BE2C (cell line): ENCODE data around the gene A4GALT.
A peak's percentile ranks its signal among the peaks of the same experiment; 100 is the strongest.

ENCODE experiments used
- DNase-seq: peaks from one replicate; pipeline ENCODE4 v3.0.0-alpha.2; 2020
- H3K27me3 ChIP-seq: fragments of 250-450 bp; sonication (Bioruptor Pico); 2 replicates; pipeline ENCODE4 v1.5.1; 2020; ENCODE audit warnings: mild to moderate bottlenecking
- H3K36me3 ChIP-seq: fragments of 250-450 bp; sonication (Bioruptor Pico); 2 replicates; pipeline ENCODE4 v1.5.1; 2020; ENCODE audit warnings: mild to moderate bottlenecking
- H3K4me1 ChIP-seq: fragments of 250-450 bp; sonication (Bioruptor Pico); 2 replicates; pipeline ENCODE4 v1.5.1; 2020
- H3K4me3 ChIP-seq: 2 replicates; pipeline ENCODE4 v1.5.1; 2011; ENCODE audit warnings: low read depth, low read length
- H3K9me3 ChIP-seq: fragments of 250-450 bp; sonication (Bioruptor Pico); 2 replicates; pipeline ENCODE4 v1.5.1; 2020
- TF ChIP-seq, protein P1 (sequence below): IDR thresholded peaks from 2 replicates; pipeline ENCODE4 v1.5.1; 2012; ENCODE audit warnings: mild to moderate bottlenecking, low read depth, low read length

A4GALT gene

DNA sequence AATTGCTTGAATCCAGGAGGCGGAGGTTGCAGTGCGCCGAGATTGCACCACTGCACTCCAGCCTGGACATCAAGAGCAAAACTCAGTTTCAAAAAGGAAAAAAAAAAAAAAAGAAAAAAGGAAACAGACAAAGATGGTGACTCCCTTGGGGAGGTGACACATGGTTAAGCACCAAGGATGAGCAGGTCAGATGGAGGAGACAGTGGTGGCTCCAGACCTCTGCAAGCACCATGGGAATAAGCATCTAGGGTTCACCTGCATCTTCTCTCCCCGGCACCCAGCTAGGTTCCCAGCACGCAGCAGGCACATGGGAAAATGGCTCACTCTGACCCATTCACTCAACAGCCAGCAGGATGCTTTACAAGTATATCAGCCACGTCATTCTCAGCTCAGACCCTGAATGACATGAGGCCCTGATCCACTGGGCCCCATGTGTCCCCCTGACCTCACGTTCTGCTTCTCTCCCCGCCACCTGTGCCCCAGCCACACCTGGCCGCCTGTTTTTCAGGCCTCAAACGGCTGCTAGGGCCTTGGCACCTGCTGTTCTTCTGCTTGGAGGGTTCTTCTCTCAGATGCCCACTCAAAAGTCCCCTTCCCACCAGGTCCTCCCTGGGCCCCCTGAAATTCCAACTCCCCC lies 24.2 kb downstream of the A4GALT start:
- H3K27me3 ChIP-seq = no peaks in the 10 kb centered on the region
- no peaks in the 10 kb centered on the region for H3K9me3 ChIP-seq
- TF ChIP-seq, protein P1, sequence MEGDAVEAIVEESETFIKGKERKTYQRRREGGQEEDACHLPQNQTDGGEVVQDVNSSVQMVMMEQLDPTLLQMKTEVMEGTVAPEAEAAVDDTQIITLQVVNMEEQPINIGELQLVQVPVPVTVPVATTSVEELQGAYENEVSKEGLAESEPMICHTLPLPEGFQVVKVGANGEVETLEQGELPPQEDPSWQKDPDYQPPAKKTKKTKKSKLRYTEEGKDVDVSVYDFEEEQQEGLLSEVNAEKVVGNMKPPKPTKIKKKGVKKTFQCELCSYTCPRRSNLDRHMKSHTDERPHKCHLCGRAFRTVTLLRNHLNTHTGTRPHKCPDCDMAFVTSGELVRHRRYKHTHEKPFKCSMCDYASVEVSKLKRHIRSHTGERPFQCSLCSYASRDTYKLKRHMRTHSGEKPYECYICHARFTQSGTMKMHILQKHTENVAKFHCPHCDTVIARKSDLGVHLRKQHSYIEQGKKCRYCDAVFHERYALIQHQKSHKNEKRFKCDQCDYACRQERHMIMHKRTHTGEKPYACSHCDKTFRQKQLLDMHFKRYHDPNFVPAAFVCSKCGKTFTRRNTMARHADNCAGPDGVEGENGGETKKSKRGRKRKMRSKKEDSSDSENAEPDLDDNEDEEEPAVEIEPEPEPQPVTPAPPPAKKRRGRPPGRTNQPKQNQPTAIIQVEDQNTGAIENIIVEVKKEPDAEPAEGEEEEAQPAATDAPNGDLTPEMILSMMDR = no peak
- no peaks in the 10 kb centered on the region for H3K4me1 ChIP-seq
- H3K4me3 ChIP-seq = no peak overlapping the region
- no peak for DNase-seq
- H3K36me3 ChIP-seq = no peaks in the 10 kb centered on the region

DNA sequence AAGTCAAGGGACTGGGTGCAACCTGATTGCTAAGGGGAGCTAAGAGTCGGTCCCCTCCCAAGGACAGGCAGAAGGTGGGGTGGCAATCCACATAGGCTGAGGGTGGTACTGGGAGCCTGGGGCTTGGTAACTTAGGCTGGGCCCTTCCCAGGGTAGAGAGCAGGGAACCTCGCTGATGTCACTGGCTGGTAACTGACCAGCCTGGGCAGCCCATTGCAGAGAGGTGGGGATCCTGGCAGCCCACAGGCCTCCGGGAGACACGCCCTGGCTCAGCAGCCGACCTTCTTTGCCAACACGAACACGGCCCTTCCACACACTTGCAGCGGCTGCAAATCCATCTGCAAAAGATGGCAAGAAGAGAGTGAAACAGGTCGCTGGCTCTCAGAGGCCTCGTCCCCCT lies 25.4 kb downstream of the A4GALT start:
- Histone ChIP-seq H3K36me3 (no peaks in the 10 kb centered on the region), H3K4me1 (no peaks in the 10 kb centered on the region), H3K9me3 (no peaks in the 10 kb centered on the region), H3K27me3 (no peaks in the 10 kb centered on the region), H3K4me3 (no peak overlapping the region)
- no peak for DNase-seq
- TF ChIP-seq, protein P1 = no peak

DNA sequence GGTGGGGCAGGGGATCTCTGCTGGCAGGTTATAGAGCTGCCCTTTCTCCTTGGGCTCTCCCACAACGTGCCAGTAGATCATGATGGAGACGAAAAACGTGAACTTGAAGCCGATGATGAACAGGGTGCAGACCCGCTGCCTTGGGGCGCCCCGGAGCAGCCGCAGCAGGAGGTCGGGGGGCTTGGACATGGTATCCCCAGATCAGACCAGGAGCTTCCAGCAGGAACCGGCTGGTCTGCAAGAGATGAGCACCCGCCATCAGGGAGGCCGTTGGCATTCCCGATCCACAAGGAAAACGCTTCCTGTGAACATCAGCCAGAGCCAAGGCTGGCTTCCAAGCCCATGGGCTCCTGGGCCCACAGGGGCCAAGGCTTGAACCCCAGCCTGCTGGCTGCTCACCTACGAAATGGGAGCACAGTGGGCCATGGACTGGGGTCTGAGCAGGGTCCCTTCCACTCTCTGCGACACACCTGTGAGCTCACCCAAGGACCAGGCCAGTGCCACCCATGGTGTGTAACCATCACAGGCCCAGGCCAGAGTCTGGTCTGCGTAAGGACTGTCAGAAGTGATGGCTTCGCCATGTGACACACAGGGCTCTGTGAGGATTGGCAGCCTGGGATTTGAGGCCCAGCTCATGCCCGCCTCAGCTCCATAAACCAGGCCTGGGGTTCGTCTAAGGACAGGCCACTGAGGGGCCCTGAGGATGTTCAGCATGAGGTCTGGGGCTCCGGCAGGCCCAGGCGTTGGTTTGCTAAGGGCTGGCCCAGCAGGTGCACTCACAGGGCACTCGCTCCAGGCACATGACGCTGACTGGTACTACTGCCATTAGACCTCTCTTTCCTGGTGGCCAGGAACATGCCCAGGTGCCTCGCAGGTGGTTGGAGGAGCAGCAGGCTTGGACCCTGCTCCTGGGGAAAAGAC lies 26.6 kb downstream of the A4GALT start:
- Histone ChIP-seq H3K4me1 (no peaks in the 10 kb centered on the region), H3K9me3 (no peaks in the 10 kb centered on the region), H3K4me3 (no peak overlapping the region), H3K27me3 (no peaks in the 10 kb centered on the region), H3K36me3 (no peaks in the 10 kb centered on the region)
- peak; percentile 42 for DNase-seq
- TF ChIP-seq, protein P1 = no peak

DNA sequence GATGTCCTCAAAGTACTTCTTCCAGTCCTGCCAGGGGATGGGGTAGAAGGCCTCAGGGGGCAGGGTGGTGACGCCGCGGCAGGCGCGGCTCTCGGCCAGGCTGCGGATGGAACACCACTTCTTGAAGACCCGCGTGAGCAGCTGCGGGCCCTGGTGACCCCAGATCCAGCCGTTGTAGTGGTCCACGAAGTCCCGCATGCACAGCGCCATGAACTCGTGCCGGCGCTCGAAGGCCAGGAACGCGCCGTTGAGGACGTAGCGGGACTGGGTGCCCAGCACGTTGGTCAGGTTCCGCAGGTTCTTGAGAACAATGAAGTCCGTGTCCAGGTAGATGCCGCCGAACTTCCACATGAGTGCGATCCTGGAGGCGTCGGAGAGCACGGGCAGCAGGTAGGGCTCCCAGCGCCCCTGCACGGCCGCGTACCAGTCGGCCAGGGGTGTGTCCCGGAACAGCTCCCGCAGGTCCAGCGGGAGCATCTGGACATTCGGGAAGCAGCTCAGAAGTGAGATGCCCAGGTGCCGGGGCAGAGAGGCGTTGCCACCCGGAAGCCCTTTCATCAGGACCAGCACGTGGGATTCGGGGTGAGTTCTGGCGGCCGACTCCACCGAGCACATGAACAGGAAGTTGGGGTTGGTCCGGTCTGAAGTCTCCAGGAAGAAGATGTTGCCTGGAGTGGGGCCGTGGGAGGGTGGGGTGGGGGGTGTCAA lies 27.5 kb downstream of the A4GALT start:
- Histone ChIP-seq H3K36me3 (no peaks in the 10 kb centered on the region), H3K4me1 (0 out of 2 replicates have a peak, but pooled peaks cover 5% of the 10 kb centered on the region), H3K9me3 (no peaks in the 10 kb centered on the region), H3K4me3 (no peak overlapping the region), H3K27me3 (no peaks in the 10 kb centered on the region)
- DNase-seq = no peak
- TF ChIP-seq, protein P1 = no peak

DNA sequence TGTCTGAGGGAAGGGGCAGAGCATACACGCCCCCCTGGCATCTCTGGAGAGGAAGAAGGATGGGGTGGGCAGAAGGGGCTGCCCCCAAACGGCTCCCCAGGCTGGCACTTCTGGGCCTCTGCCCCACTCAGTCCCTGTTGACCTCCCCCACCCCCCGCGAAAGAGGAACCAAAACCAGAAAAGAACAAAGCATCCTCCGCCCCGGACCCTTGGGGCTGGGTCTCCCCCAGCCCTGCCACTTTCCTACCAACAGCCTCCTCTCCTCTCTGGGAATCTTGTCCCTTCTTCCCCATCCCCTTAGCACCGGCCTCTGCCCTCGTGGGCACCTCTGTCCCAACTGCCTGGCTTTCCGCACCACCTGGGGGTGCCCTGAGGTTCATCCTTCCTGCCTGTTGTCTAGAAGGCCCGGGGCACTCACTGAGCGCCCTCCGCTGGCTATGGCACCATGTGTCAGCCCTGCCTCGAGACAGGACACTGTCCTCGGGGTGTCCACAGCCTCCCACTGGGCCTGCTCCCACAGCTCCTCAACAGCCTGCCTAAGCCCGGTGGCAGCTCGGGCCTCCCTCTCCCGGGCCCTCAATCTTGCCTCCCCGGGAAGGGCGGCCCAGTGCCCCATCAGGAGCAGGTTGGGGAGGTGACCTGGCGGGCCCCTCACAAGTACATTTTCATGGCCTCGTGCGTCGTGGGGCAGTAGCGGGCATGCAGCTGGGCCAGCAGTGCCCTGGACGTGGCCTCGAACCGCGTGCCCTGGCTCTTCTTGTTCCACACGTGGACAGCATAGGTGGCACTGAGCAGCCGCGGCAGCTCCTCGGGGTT lies 28.2 kb downstream of the A4GALT start:
- DNase-seq = no peak
- 0 out of 2 replicates have a peak, but pooled peaks cover 8% of the 10 kb centered on the region for H3K4me1 ChIP-seq
- H3K4me3 ChIP-seq = no peak overlapping the region
- H3K27me3 ChIP-seq = no peaks in the 10 kb centered on the region
- no peaks in the 10 kb centered on the region for H3K36me3 ChIP-seq
- TF ChIP-seq, protein P1 = no peak
- no peaks in the 10 kb centered on the region for H3K9me3 ChIP-seq
